ENCODE results near the gene FBXO27. TPM values are rescaled to one million over a fixed set of nuclear protein-coding genes. Genes with fewer than 3 reads are reported as not detected.

FBXO27 gene
- polyA plus RNA-seq, 1 experiment = 7.0 TPM

DNA sequence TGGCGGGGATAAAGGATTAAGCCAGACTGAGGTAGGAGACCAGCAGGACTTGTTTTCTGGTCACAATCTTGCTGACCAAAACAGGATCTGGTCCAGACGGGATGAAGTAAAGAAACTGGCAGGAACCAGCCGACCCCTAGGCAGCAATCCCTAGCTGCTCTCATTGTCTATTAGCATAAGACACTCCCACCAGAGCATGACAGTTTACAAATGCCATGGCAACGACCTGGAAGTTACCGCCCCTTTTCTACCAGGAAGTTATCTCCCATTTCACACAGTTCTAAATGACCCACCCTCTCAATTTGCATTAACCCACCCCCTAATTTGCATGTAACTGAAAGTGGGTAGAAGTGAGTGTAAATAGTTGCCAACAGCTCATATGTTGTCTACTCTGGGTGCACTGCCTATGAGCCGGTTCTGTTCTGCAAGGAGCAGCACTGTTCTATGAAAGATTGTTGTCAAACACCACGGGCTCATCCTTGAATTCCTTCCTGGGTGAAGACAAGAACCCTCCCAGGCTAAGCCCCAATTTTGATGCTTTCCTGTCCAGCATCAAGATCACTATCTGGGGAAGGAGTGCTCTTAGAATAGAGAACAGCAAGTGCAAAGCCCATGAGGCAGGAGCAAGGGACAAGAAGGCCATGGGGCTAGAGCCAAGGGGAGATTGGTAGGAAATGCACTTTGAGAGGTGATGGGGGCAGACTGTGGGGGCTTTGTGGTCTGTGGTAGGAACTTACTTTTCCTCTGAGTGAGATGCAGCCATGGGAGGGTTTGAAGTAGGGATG lies 13.9 kb upstream of the FBXO27 start:
- ChIA-PET CTCF (interaction anchor here (0.7 to 0.9 kb wide), 3 partner anchors 12 to 62 kb away, joined by 3 to 5 read pairs (median 3); no protein-coding TSS in a partner anchor), POLR2A (no interaction called here)
- TF ChIP-seq, protein P1, sequence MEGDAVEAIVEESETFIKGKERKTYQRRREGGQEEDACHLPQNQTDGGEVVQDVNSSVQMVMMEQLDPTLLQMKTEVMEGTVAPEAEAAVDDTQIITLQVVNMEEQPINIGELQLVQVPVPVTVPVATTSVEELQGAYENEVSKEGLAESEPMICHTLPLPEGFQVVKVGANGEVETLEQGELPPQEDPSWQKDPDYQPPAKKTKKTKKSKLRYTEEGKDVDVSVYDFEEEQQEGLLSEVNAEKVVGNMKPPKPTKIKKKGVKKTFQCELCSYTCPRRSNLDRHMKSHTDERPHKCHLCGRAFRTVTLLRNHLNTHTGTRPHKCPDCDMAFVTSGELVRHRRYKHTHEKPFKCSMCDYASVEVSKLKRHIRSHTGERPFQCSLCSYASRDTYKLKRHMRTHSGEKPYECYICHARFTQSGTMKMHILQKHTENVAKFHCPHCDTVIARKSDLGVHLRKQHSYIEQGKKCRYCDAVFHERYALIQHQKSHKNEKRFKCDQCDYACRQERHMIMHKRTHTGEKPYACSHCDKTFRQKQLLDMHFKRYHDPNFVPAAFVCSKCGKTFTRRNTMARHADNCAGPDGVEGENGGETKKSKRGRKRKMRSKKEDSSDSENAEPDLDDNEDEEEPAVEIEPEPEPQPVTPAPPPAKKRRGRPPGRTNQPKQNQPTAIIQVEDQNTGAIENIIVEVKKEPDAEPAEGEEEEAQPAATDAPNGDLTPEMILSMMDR (IDR thresholded peaks at IDR 0.05; ENCODE audit: insufficient read depth, low read depth, low read length) = no peak
- H3K36me3 ChIP-seq (ENCODE audit: control insufficient read depth, insufficient read depth, low read length) = no peaks in the 10 kb centered on the region
- DNase-seq (ENCODE audit: low read depth) = no peak
- H3K4me3 ChIP-seq (ENCODE audit: low read depth, low read length) = no peak overlapping the region
- no peaks in the 10 kb centered on the region for H3K27me3 ChIP-seq (ENCODE audit: control insufficient read depth, insufficient read depth, low read length)

GRCh38 chr19:39045506-39045905 lies 13.2 kb upstream of the FBXO27 start:
- TF ChIP-seq, protein P1 (IDR thresholded peaks at IDR 0.05; ENCODE audit: insufficient read depth, low read depth, low read length) = no peak
- POLR2A ChIA-PET = no interaction called here
- DNase-seq (ENCODE audit: low read depth) = no peak
- no peaks in the 10 kb centered on the region for H3K36me3 ChIP-seq (ENCODE audit: control insufficient read depth, insufficient read depth, low read length)
- H3K4me3 ChIP-seq (ENCODE audit: low read depth, low read length) = no peak overlapping the region
- no peaks in the 10 kb centered on the region for H3K27me3 ChIP-seq (ENCODE audit: control insufficient read depth, insufficient read depth, low read length)
- CTCF ChIA-PET = interaction anchor here (0.7 to 0.9 kb wide), 3 partner anchors 12 to 62 kb away, joined by 3 to 5 read pairs (median 3); no protein-coding TSS in a partner anchor

DNA sequence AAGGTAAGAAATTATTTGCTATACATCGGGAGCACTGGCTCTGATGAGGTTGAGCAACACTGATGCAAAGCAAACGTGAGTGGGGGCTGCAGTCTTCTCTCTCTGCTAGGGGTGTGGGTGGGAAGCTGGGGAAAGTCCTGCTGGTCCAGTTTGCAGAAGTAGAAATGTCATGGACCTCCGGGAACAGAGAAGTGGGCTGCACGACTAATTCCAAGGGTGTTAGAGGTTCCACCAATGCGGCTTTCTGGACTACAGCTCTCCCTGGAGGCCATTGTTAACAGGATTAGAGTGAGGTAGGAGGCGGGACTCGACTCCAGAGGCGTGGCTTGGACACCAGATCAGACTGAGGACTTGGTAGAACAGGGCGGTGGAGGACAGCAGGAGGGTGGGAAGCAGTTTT lies 5.7 kb upstream of the FBXO27 start:
- no peak for DNase-seq (ENCODE audit: low read depth)
- Histone ChIP-seq H3K4me3 (ENCODE audit: low read depth, low read length) (no peak overlapping the region), H3K36me3 (ENCODE audit: control insufficient read depth, insufficient read depth, low read length) (no peaks in the 10 kb centered on the region), H3K27me3 (ENCODE audit: control insufficient read depth, insufficient read depth, low read length) (no peaks in the 10 kb centered on the region)
- CTCF ChIA-PET = interaction anchor here (0.6 to 10.3 kb wide), 7 partner anchors 13 to 149 kb away, joined by 3 to 41 read pairs (median 4); partner anchors contain the start of gene FBXO17
- POLR2A ChIA-PET = no interaction called here
- TF ChIP-seq, protein P1 (IDR thresholded peaks at IDR 0.05; ENCODE audit: insufficient read depth, low read depth, low read length) = peak; percentile 35

- Histone ChIP-seq H3K27me3 (ENCODE audit: control insufficient read depth, insufficient read depth, low read length) (no peaks in the 10 kb centered on the region), H3K4me3 (ENCODE audit: low read depth, low read length) (no peak overlapping the region), H3K36me3 (ENCODE audit: control insufficient read depth, insufficient read depth, low read length) (no peaks in the 10 kb centered on the region)
- CTCF ChIA-PET = interaction anchor here (0.8 to 10.3 kb wide), 4 partner anchors 14 to 75 kb away, joined by 3 to 41 read pairs (median 6); no protein-coding TSS in a partner anchor
- DNase-seq (ENCODE audit: low read depth) = no peak
- POLR2A ChIA-PET = interaction anchor here (0.6 kb wide), 1 partner anchor 797 kb away, joined by 26 read pairs; the partner anchor contains the start of gene DYRK1B
- TF ChIP-seq, protein P1 (IDR thresholded peaks at IDR 0.05; ENCODE audit: insufficient read depth, low read depth, low read length) = no peak
Observed at GRCh38 chr19:39037194-39037593, 4.8 kb upstream of the FBXO27 start.

DNA sequence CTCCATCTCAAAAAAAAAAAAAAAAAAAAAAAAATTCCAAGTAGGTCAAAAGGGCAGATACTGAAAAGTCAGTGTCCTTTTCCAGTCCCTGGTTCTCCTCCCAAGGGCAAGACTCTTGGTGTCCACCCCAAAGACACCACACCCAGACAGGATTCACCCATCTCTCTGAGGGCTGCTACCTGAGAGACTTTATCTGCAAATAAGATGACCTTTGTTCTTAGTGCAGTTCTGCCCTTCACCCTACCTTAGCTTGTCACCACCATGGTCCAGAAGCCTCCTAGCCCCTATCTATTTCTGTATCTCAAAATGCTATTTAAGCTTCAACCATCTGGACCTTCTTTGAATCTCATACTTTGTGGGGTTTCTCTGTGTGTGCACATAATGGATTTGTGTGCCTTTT lies 4.2 kb upstream of the FBXO27 start:
- TF ChIP-seq, protein P1 (IDR thresholded peaks at IDR 0.05; ENCODE audit: insufficient read depth, low read depth, low read length) = no peak
- H3K36me3 ChIP-seq (ENCODE audit: control insufficient read depth, insufficient read depth, low read length) = no peaks in the 10 kb centered on the region
- DNase-seq (ENCODE audit: low read depth) = no peak
- no peak overlapping the region for H3K4me3 ChIP-seq (ENCODE audit: low read depth, low read length)
- POLR2A ChIA-PET = no interaction called here
- H3K27me3 ChIP-seq (ENCODE audit: control insufficient read depth, insufficient read depth, low read length) = no peaks in the 10 kb centered on the region
- CTCF ChIA-PET = interaction anchor here (0.6 to 10.3 kb wide), 3 partner anchors 15 to 74 kb away, joined by 3 to 41 read pairs (median 3); no protein-coding TSS in a partner anchor

Data from BJ (cell line).